Type B pancreatic cell (in vitro differentiated cells): ENCODE measurements around the gene RBM45. TPM values are rescaled to one million over a fixed set of nuclear protein-coding genes. Genes with fewer than 3 reads are reported as not detected.
"Not testable (repeated sequence)": the region's sequence is repeated elsewhere in the genome, so short reads cannot be mapped to it uniquely, and the experiment has no call there.

Experiments used
- DNase-seq: peaks from one replicate; pipeline ENCODE4 v3.0.0; 2021; ENCODE audit warnings: mixed read lengths; ENCODE audit not compliant: unreplicated experiment; ENCODE audit errors: extremely low spot score
- H3K27ac Mint-ChIP-seq: 2 replicates; pipeline ENCODE4 v1.8.0; 2021; ENCODE audit warnings: mild to moderate bottlenecking, mixed read lengths
- H3K27me3 Mint-ChIP-seq: 2 replicates; pipeline ENCODE4 v1.8.0; 2021; ENCODE audit warnings: mixed read lengths
- H3K36me3 Mint-ChIP-seq: 2 replicates; pipeline ENCODE4 v1.8.0; 2021; ENCODE audit warnings: mixed read lengths
- H3K4me1 Mint-ChIP-seq: one replicate; pipeline ENCODE4 v1.8.0; 2021; ENCODE audit warnings: mixed read lengths; ENCODE audit not compliant: unreplicated experiment
- H3K4me3 Mint-ChIP-seq: 2 replicates; pipeline ENCODE4 v1.8.0; 2021; ENCODE audit warnings: mild to moderate bottlenecking, mixed read lengths
- H3K9me3 Mint-ChIP-seq: 2 replicates; pipeline ENCODE4 v1.8.0; 2021; ENCODE audit warnings: mixed read lengths
- CTCF ChIP-seq: fragments of 200-600 bp; sonication (generic); conservative IDR thresholded peaks from 2 replicates; pipeline ENCODE4 v1.5.0; 2021; ENCODE audit warnings: antibody characterized with exemption, mild to moderate bottlenecking
- total RNA-seq: library from RNA; stranded (reverse); gene quantifications from 2 replicates; pipeline ENCODE4 v1.2.1, GENCODE V29; 2021; ENCODE audit warnings: low replicate concordance

The RBM45 gene
- total RNA-seq, 1 donor from 2014 or later = 15.1 TPM

GRCh38 chr2:178152977-178153376 lies 40.7 kb downstream of the RBM45 start:
- Mint-ChIP-seq H3K27ac (no peak overlapping the region), H3K4me3 (no peak overlapping the region), H3K27me3 (no peaks in the 10 kb centered on the region), H3K4me1 (no peaks in the 10 kb centered on the region), H3K9me3 (no peaks in the 10 kb centered on the region), H3K36me3 (no peaks in the 10 kb centered on the region)
- TF ChIP-seq CTCF = no peak
- DNase-seq = no peak

GRCh38 chr2:178153878-178154277 lies 41.6 kb downstream of the RBM45 start:
- H3K4me3 Mint-ChIP-seq, H3K36me3 Mint-ChIP-seq, H3K27me3 Mint-ChIP-seq, H3K27ac Mint-ChIP-seq, DNase-seq, H3K9me3 Mint-ChIP-seq, H3K4me1 Mint-ChIP-seq: not testable (repeated sequence)

- H3K36me3 Mint-ChIP-seq = no peaks in the 10 kb centered on the region
- H3K27ac Mint-ChIP-seq = no peak overlapping the region
- no peaks in the 10 kb centered on the region for H3K27me3 Mint-ChIP-seq
- TF ChIP-seq CTCF = no peak
- H3K4me1 Mint-ChIP-seq = no peaks in the 10 kb centered on the region
- no peak overlapping the region for H3K4me3 Mint-ChIP-seq
- no peaks in the 10 kb centered on the region for H3K9me3 Mint-ChIP-seq
- DNase-seq = no peak
Measured at GRCh38 chr2:178155524-178155923, 43.3 kb downstream of the RBM45 start.

- H3K36me3 Mint-ChIP-seq = no peaks in the 10 kb centered on the region
Measured at GRCh38 chr2:178157574-178157973, 45.3 kb downstream of the RBM45 start.

GRCh38 chr2:178159966-178160365 lies 47.7 kb downstream of the RBM45 start:
- H3K4me1 Mint-ChIP-seq = no peaks in the 10 kb centered on the region
- H3K9me3 Mint-ChIP-seq = no peaks in the 10 kb centered on the region
- no peak for TF ChIP-seq CTCF
- no peaks in the 10 kb centered on the region for H3K27me3 Mint-ChIP-seq
- H3K27ac Mint-ChIP-seq = no peak overlapping the region
- no peaks in the 10 kb centered on the region for H3K36me3 Mint-ChIP-seq
- no peak for DNase-seq
- H3K4me3 Mint-ChIP-seq = no peak overlapping the region

More at GRCh38 chr2:178157574-178157973, 45.3 kb downstream of the RBM45 start:
- no peaks in the 10 kb centered on the region for H3K9me3 Mint-ChIP-seq
- no peak overlapping the region for H3K4me3 Mint-ChIP-seq
- no peaks in the 10 kb centered on the region for H3K27me3 Mint-ChIP-seq
- no peak for TF ChIP-seq CTCF
- H3K4me1 Mint-ChIP-seq = no peaks in the 10 kb centered on the region
- DNase-seq = no peak
- no peak overlapping the region for H3K27ac Mint-ChIP-seq

GRCh38 chr2:178160601-178161000 lies 48.4 kb downstream of the RBM45 start:
- no peaks in the 10 kb centered on the region for H3K36me3 Mint-ChIP-seq
- H3K27me3 Mint-ChIP-seq = no peaks in the 10 kb centered on the region
- DNase-seq = no peak
- H3K4me1 Mint-ChIP-seq = no peaks in the 10 kb centered on the region
- no peak overlapping the region for H3K4me3 Mint-ChIP-seq
- TF ChIP-seq CTCF = no peak
- no peak overlapping the region for H3K27ac Mint-ChIP-seq
- no peaks in the 10 kb centered on the region for H3K9me3 Mint-ChIP-seq
